ENCODE data around the gene LPAR2. TPM values are rescaled to one million over a fixed set of nuclear protein-coding genes. Genes with fewer than 3 reads are reported as not detected.

The LPAR2 gene
- total and polyA plus RNA-seq, 2 of the 13 experiments (the other 11 are each of a cell fraction or from before 2014, with no cell fraction given) = 0.86 to 3.6 TPM

- 96% methylated on average over 23 of the region's 23 CpGs for WGBS (ENCODE audit: low lambda C conversion rate)
- no peak overlapping the region for H2AFZ ChIP-seq (ENCODE audit: low read length)
- no peak overlapping the region for H3K4me2 ChIP-seq (ENCODE audit: low read depth, low read length)
- H3K27ac ChIP-seq (ENCODE audit: extremely low read length, insufficient read depth, low read length) = no peak overlapping the region
- H3K9ac ChIP-seq (ENCODE audit: insufficient read depth, low read depth, low read length) = no peak overlapping the region
- no peak for DNase-seq (ENCODE audit: low spot score)
- ATAC-seq = no peak
- no peak overlapping the region for H3K4me3 ChIP-seq (replicated peaks in 1 of 3; ENCODE audit: insufficient read depth in 1 of 3, low read depth in 2 of 3, low read length in 3 of 3)
- H3K9me3 ChIP-seq (ENCODE audit: low read length) = no peaks in the 10 kb centered on the region
- H3K79me2 ChIP-seq (ENCODE audit: insufficient read depth, low read length) = no peaks in the 10 kb centered on the region
- ChIA-PET CTCF (ENCODE audit: low intra/inter-chr PET ratio, low total read pairs) (no interaction called here), POLR2A (no interaction called here)
- TF ChIP-seq ZNF704 (CRISPR knock-in tag; IDR thresholded peaks at IDR 0.05; ENCODE audit: borderline replicate concordance) (no peak), RFX1 (IDR thresholded peaks at IDR 0.05) (no peak)
- H3K36me3 ChIP-seq (replicated peaks in 1 of 2; ENCODE audit: control insufficient read depth in 1 of 2, insufficient read depth in 2 of 2, low read length in 2 of 2) = peaks cover 69 to 94% of the 10 kb centered on the region in 2 experiments
- BruUV-seq (replicated peaks) = no TSS peak
- H3K4me1 ChIP-seq (ENCODE audit: insufficient read depth, low read length) = no peaks in the 10 kb centered on the region
- H4K20me1 ChIP-seq (ENCODE audit: insufficient read depth, low read length) = no peaks in the 10 kb centered on the region
- no peaks in the 10 kb centered on the region for H3K27me3 ChIP-seq (ENCODE audit: control insufficient read depth in 1 of 2, insufficient read depth in 2 of 2, low read length in 2 of 2)
- FAIRE-seq = no peak
- intact Hi-C loops (cut with micrococcal nuclease; ENCODE audit: unreplicated experiment) = no loop called here
- in situ Hi-C loops (cut with HindIII; ENCODE audit: extremely low pct_ligation_motif_present, low pct_unique_long_range_greater_than_20kb) = no loop called here
These were observed 25.7 kb upstream of the LPAR2 start for GRCh38 chr19:19653597-19654147.

GRCh38 chr19:19652482-19653295, 24.7 kb upstream of the LPAR2 start:
- intact Hi-C loops (cut with micrococcal nuclease; ENCODE audit: unreplicated experiment) = no loop called here
- Histone ChIP-seq H3K4me3 (replicated peaks in 1 of 3; ENCODE audit: insufficient read depth in 1 of 3, low read depth in 2 of 3, low read length in 3 of 3) (no peak overlapping the region), H3K9me3 (ENCODE audit: low read length) (no peaks in the 10 kb centered on the region), H3K27ac (ENCODE audit: extremely low read length, insufficient read depth, low read length) (no peak overlapping the region), H4K20me1 (ENCODE audit: insufficient read depth, low read length) (no peaks in the 10 kb centered on the region), H3K4me1 (ENCODE audit: insufficient read depth, low read length) (no peaks in the 10 kb centered on the region), H3K27me3 (ENCODE audit: control insufficient read depth in 1 of 2, insufficient read depth in 2 of 2, low read length in 2 of 2) (no peaks in the 10 kb centered on the region), H3K9ac (ENCODE audit: insufficient read depth, low read depth, low read length) (no peak overlapping the region), H2AFZ (ENCODE audit: low read length) (no peak overlapping the region), H3K4me2 (ENCODE audit: low read depth, low read length) (no peak overlapping the region), H3K36me3 (replicated peaks in 1 of 2; ENCODE audit: control insufficient read depth in 1 of 2, insufficient read depth in 2 of 2, low read length in 2 of 2) (peaks cover 63 to 92% of the 10 kb centered on the region in 2 experiments), H3K79me2 (ENCODE audit: insufficient read depth, low read length) (no peaks in the 10 kb centered on the region)
- WGBS (ENCODE audit: low lambda C conversion rate) = 98% methylated on average over 19 of the region's 24 CpGs
- no peak for TF ChIP-seq SOX6 (IDR thresholded peaks at IDR 0.05)
- TF ChIP-seq SOX6 (CRISPR knock-in tag; IDR thresholded peaks at IDR 0.05) = no peak
- 0 out of 2 replicates have a peak, but pooled peaks have one; percentile 6 for TF ChIP-seq RBFOX2 (IDR thresholded peaks at IDR 0.05; ENCODE audit: low read depth, low read length)
- TF ChIP-seq RBM22 (optimal IDR thresholded peaks at IDR 0.05; ENCODE audit: low read length) = peak; percentile 15
- TF ChIP-seq ZNF512 (CRISPR knock-in tag; IDR thresholded peaks at IDR 0.05) = no peak
- TF ChIP-seq AGO2 (optimal IDR thresholded peaks at IDR 0.05; ENCODE audit: low read depth, low read length) = peak; percentile 47
- FAIRE-seq (no peak), ATAC-seq (no peak), DNase-seq (ENCODE audit: low spot score) (no peak)
- ChIA-PET POLR2A (no interaction called here), CTCF (ENCODE audit: low intra/inter-chr PET ratio, low total read pairs) (no interaction called here)
- in situ Hi-C loops (cut with HindIII; ENCODE audit: extremely low pct_ligation_motif_present, low pct_unique_long_range_greater_than_20kb) = no loop called here
- BruUV-seq (replicated peaks) = no TSS peak

Measured in HepG2 (cell line).